NCI-H526 treated with DMSO at 0.1 percent for 48 hours (cell line): ENCODE results near the gene HMGCS2.
"Not testable (repeated sequence)": the region's sequence is repeated elsewhere in the genome, so short reads cannot be mapped to it uniquely, and the experiment has no call there.

ENCODE experiments used
- DNase-seq: peaks from one replicate; lab custom pipeline; 2025; lab: John Stamatoyannopoulos, UW

The HMGCS2 gene

DNA sequence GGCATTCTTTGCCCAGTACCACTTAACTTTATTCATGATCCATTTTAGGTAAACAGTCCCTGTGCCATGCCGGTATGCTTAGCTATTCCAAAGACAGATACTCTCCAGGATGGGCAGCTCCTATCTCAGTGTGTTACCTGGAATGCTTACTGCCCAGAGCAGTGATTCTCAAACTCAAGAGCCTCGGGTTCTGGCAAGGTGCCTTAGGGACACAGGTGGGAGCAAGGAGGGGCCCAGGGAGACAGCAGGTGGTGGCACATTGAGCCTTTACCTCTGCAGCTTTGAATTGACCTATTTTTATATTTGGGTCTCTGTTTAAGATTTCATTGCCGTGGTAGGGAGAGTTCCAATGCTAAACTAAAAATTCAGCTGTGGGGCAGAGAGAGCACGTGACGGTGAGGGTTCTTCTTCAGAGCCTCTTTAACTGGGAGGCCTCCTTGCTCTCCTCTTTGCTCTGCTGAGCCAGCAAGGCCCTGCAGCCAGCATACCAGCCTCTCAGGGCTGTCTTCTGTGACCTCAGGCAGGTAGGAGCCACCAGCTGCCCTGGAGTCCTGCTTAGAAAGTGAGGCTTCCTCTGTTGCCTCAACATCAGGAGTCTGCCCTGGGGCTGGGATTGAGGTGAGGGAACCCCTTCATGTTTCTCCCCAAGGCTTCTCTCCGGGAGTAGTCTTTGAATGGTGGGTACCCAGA, 36.8 kb downstream of the HMGCS2 start:
- no peak for DNase-seq

DNA sequence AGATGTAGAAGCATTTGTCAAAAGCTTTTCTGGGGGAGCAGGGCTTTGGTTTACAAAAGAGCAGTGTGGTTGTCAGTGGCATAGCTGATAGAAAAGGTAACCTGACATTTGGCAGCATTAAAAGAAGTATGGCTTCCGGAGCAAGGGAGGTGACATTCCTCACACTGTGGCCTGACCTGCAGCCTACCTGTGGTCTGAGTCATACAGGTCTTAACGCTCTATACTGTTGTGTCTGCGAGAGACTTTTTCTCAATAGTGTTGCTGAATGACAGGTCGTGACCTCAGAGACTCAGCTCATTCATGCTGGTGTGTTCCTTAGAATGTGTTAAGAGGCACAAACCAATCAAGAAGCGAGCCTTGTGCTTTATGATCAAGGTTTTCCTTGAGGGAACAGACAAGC, 37.6 kb downstream of the HMGCS2 start:
- no peak for DNase-seq

DNA sequence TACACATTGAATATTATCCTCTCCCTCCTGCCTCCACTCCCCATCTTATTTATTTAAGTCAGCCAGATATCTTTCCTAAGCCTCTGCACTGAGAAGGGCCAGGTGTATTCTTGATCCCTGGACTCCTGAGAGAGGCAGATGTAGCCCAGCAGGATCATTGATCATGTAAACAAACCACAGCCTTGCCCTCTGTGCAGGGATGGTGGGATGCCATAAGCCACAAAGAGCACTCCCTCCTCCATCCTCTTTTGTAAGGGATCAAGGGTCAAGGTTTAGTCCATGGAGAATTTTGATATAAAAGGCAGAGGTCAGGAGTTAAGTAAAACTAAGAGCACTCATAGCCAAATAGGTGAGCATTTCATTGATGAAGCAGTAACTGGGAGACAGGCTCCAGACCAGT, 39.7 kb downstream of the HMGCS2 start:
- no peak for DNase-seq

DNA sequence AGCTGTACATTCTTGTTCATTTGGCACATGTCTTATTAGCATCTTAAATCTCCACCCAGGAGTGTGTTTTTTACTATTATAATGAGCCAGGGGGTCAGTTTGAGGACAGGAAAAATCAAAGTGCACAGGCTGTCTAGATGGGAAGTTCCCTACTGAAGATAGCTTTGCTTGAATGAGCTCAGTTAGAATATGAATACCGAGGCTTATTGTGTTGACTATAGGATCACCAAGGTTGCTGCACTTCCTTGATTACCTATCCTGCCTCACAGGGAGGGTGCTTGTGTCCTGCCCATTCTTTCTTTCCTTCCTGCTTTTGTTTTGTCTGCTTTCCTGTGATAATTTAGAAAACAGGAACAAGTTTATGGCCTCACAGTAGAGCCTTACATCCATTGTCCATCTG, 40.7 kb downstream of the HMGCS2 start:
- DNase-seq = no peak

DNA sequence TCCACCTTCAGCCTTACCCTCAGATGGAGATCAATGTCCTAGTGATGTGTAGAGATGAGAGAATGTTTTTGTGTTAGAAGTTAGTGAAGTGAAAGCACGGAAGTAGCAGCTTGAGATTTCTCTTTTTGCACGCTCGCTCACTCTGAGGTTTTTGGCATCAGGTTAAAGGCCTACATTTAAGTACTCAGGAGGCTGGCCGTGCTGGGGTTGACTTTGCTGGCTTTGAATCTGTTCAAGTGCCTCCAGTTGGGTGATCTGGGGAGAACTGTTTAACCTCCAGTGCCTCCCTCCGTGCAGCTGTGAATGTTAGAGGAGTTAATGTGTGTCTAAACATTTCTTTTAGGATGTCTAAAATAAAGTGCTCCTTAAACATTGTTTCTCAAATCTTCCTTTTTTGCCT, 43.1 kb downstream of the HMGCS2 start:
- DNase-seq = no peak

DNA sequence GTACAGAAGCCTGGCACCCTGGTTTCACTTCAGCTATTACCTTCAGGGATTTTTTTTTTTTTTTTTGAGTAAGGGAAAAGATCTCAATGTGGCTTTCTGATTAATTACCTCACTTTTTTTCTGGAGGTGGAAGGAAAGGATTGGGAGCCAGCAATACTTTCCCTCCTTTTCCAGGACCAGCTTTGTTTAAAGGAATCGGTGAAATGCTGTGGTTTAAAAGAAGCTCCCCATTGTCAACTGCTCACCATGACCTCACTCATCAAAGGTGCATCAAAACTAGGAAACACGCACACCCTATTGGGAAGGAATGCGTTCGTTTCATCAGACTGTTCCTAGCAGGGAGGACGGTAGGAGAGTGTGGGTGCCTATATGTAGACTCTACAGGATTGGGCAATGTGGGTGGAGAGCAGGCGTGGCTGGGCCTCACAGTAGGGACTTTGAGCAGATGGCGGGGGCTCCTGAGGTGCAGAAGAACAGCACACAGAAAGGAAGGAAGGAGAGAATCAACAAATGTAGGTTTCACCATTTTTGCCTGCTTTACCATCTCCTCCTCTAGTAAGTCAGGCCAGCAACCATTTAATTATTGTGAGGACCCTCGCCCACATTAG, 44.0 kb downstream of the HMGCS2 start:
- DNase-seq = no peak

DNA sequence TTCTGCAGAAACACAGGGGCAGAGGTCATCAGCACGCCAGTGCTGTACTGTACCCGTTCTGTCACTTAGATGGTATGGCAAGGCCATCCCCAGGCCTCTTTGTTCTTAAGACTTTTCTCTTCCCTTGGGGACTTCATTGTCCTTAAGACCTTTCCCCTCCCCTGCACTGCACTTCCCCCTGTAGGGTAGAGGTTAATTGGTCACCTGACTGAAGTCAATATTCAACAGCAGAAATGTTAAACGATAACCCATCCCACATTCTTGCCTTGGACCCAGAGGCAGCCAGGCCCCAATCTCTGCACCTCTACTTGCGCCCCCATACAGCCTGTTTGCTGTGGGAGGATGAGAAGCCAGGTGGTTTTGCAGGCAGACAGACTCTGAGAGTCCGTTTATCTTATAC, 46.8 kb downstream of the HMGCS2 start:
- no peak for DNase-seq

DNA sequence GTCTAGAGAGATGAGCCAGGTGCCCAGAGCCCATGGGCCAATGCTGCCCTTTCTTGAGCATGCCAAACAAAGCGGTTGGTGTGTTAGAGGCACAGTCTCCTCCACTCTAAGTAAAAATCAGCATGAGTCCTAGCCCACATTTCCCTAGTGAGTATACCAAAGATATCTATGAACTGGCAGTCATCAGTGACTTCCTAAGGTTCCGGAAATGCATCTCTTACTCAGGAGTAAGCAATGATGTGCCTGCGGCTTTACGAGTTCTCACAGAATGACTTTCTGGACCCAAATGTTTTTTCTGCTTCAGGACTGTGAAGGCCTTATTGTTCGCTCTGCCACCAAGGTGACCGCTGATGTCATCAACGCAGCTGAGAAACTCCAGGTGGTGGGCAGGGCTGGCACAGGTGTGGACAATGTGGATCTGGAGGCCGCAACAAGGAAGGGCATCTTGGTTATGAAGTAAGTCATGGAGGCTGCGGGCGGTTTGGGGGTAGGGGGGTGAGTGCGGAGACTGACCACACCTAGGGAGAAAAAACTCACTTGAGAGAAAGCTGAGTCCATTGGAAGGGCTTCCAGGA, 47.8 kb downstream of the HMGCS2 start:
- no peak for DNase-seq

DNA sequence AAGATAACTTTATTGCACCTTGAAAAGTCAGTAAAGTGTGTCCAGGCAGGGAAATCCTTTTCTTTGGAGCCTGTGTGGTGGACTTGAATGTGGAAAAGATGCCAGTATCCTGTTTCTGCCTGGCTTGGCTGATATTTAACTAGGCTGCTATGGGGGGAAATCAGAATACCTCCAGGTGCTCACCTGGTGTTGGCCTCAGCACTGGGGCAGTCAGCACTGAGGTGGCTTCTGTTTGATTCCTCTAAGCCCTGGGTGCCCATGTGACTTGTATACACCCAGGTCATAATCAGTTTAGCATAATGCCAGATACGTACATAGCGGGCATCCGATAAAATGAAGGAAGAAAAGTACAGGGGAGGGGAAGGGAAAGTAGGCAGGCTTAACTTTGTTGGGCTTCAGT, 49.7 kb downstream of the HMGCS2 start:
- DNase-seq = no peak

DNA sequence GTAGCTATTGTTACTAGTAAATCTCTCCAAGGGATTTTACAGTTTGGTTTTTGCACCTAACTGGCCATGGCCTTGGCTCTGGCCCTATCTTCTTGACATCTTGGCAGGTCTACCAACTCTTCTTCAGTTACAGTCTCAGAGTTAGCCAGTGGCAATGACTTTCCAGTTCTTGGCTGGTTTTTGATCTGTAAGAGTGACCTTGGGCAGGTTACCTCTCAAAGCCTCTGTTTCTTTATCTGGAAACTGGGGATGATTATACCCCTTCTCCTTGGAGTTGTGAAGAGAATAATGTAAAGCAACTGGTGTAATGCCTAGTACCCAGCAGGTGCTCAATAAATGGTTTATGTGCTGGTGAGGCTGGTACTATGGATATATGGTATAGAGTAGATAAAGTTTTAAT, 50.3 kb downstream of the HMGCS2 start:
- DNase-seq = no peak

DNA sequence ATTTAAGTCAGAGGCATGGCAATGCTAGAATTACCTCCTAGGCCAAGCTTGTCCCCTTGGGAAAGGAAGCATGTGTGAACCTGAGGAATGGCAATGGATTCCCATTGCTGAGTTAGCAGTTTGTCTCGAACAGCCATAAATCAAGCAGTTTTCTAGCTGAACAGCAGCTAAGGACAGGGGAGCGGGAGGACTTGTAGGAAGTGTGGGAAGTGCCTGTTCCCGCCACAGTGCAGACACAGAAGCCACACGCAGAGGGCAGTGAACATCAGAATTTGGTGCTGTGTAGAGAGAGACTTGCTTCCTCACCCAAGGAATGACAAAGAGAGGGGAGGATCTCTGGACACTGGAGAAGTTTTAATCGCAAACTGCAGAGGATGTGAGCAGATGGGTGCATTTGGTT, 53.2 kb downstream of the HMGCS2 start:
- DNase-seq = no peak

DNA sequence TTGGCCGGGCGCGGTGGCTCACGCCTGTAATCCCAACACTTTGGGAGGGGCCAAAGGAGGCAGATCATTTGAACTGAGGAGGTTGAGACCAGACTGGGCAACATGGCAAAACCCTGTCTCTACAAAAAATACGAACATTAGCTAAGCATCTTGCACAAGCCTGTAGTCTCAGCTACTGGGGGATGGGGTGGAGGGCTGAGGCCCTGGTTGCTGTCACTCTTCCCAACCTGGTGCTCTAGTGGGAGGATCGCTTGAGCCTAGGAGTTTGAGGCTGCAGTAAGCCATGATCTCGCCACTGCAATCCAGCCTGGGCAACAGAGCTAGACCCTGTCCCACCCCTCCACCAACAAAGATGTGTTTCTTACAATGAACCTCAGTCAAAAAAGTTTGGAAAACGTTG, 54.1 kb downstream of the HMGCS2 start:
- no peak for DNase-seq

DNA sequence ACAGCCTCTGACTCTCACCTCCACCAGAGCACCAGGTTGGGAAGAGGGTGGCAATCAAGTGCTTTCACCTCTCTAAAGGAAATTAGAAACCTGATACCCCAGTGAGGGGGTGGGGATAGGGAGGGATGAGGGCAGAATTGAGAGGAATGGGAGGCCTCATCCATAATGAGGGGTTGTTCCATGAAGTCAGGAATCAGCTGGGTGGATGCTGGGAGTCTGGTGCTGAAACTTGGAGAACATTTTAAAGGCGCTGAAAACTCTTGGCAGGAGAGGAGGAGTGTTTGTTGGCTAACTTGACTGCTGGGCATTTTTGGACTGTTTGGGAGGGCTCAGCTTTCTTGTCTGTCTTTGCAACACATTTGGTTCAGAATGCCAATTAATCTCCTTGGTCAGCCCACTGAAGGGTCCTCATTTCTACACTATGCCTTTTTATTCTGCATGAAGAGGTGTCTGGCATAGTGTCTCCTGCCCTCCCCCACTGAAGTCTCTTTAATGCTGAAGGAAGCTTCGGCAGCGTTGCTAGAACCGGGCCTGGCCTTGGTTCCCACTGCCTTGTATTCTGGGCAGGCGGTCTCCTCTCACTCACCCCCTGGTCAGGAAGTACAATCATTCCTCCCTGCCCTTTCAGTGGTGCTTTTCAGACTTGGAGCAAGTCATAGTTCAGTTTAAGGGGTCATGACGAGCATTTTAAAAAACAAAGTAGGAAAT, 54.8 kb downstream of the HMGCS2 start:
- peak; percentile 41 for DNase-seq

DNA sequence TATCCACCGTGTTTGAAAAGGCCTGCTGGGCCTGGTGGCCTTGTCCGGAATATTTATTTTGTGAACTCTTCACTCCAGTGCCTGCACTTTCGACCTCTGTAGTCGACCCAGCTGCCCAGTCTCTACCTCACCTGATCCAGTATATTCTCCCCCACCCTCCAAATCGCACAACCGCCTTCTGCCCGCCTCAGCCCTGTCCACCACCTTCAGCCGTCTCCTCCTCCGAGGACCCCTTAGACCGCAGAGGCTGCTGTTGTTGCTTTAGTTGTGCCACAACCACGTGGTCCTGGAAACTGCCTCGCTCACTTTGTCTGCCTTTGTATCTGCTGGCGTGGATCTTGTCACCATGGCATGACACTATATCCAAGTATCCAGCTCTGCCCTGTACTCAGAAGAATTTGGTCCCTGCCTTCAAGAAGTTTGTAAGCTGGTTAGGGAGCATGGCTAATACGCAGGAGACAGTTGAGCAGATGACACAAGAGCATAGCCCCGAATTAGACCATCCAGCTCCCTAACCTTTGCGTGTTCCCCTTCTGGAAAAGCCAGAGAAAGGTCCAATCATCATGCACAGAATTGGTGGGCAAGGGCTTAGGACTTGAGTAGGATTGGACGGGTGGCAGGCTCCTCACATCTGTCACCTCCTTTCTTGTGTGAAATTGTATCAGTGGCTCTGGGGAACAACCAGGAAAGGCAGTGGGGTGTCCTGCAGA, 55.5 kb downstream of the HMGCS2 start:
- DNase-seq = peak; percentile 38

DNA sequence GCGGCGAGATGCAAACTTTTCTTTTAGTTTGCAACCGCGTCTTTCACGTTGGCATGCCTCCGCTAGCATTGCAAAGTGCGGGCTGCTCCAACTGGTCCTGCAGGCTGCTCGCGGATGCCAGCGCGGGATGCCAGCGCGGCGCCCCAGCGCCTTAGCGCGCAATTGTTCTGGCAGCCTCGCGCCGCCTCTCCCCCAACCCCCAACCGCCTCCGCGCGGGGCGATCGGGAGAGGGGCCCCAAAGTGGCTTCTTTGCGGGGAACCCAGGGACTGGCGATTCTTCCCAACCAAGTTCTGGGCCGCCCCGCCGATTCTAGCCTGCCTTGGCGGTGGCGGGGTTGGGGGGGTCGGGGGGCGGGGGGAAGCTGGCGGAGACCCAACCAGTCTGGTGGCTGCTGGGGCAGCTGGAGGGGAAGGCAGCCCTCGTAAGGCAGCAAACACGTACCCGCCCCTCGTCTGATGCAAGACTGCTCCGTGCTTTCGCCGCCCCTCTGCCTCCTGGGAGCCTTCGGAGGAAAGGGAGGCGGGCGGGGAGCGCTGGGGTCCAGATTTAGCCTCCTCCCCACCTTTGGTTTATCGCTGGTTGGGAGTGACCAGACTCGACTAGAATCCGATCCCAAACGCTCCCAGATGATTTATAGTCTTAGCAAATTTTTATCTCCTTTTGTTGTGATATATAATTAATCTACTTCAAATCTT, 56.2 kb downstream of the HMGCS2 start:
- DNase-seq = peak; percentile 73

DNA sequence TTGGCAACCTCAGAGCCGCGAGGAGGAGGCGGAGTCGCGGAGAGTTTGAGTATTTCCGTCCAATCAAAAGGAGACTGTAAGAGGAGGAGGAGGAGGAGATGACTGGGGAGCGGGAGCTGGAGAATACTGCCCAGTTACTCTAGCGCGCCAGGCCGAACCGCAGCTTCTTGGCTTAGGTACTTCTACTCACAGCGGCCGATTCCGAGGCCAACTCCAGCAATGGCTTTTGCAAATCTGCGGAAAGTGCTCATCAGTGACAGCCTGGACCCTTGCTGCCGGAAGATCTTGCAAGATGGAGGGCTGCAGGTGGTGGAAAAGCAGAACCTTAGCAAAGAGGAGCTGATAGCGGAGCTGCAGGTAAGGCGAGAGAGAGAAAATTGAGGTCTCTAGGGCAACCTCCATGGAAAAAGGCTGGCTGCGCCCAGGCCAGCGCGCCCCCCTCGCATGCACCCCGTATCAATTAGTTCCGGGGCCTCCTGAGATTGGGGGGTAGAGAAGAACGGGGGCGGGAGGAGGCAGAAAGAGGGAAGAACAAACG, 56.8 kb downstream of the HMGCS2 start, which contains the start of gene PHGDH:
TSS of gene PHGDH (plus strand) at position 131 of the 538 bp plus-strand sequence. CDS start at position 220, 89 bp downstream.
- peak; percentile 84 for DNase-seq

DNA sequence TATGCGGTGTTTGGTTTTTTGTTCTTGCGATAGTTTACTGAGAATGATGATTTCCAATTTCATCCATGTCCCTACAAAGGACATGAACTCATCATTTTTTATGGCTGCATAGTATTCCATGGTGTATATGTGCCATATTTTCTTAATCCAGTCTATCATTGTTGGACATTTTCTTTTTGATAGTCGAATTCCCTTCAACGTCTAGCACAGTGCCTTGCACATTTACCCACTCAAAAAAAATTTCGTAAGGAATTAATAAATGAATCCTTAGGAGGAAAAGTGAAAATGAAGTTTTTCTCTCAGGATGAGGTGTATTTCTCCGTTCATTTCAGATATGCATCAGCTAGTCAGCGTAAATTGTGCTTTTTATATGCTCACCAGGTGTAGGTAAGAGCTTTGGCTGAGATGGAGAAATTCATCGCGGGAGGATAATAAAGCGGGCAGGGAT, 57.3 kb downstream of the HMGCS2 start:
- not testable (repeated sequence) for DNase-seq

DNA sequence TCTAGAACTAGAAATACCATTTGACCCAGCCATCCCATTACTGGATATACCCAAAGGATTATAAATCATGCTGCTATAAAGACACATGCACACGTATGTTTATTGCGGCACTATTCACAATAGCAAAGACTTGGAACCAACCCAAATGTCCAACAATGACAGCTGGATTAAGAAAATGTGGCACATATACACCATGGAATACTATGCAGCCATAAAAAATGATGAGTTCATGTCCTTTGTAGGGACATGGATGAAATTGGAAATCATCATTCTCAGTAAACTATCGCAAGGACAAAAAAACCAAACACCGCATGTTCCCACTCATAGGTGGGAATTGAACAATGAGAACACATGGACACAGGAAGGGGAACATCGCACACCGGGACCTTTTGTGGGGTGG, 62.1 kb downstream of the HMGCS2 start:
- DNase-seq = not testable (repeated sequence)

DNA sequence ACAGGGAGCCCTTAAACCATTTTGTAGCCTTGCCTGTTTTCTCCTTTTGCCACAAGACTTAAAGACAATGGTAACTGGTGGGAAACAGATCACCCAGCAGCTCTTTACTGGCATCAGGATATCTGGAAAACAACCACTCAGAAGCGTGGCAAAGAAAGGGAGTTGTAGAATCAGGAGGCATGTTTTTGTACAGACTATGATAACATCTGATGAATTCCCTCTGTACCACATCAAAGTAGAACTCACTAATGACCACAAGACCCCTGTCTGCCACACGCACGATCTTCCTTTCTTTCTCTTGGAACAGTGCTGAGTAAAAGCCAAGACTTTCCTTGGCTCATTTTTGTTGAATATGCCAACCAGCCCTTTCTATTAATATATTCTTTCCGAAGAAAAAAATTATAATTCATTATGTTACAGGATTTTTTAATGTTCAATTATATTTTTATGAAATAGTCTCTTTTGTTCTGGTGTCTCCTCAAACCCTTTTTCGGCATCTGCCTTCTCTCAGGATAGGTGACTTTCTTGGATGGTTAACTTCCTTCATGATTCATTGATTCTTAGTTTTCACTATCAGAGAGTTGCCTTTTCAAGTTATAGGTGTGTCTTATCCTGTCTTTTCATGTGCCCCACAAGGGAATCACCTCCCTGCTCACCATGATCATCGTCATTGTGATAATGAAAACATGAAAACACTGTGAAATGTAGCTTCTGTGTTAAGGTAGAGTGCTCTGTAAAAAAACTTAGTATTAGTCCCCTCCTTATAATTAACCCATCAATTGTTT, 64.8 kb downstream of the HMGCS2 start:
- no peak for DNase-seq

DNA sequence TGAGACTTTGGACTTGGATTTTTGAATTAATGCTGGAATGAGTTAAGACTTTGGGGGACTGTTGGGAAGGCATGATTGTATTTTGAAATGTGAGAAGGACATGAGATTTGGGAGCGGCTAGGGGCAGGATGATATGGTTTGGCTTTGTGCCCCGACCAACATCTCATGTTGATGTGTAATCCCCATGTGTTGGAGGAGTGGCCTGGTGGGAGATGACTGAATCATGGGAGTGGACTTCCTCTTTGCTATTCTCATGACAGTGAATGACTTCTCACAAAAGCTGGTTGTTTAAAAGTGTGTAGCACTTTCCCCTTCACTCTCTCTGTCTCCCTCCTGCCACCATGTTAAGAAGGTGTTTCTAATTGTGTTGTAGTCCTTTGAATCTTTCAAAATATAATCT, 66.3 kb downstream of the HMGCS2 start:
- DNase-seq = no peak

DNA sequence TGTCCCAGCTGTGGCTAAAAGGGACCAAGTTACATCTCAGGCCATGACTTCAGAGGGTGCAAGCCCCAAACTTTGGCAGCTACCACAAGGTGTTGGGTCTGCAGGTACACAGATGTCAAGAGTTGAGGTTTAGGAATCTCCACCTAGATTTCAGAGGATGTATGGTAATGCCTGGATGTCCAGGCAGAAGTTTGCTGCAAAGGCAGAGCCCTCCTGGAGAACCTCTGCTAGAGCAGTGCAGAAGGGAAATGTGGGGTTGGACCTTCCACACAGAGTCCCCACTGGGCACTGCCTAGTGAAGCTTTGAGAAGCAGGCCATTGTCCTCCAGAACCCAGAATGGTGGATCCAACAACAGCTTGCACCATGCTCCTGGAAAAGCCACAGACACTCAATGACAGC, 67.0 kb downstream of the HMGCS2 start:
- no peak for DNase-seq
